ENCODE data around the gene KIF26B. TPM values are rescaled to one million over a fixed set of nuclear protein-coding genes. Genes with fewer than 3 reads are reported as not detected.

KIF26B gene
- total and polyA plus RNA-seq, 10 of the 15 experiments (the other 5 are each of a cell fraction or from before 2014, with no cell fraction given), result 0.35 to 11.6 (median 2.2) TPM

DNA sequence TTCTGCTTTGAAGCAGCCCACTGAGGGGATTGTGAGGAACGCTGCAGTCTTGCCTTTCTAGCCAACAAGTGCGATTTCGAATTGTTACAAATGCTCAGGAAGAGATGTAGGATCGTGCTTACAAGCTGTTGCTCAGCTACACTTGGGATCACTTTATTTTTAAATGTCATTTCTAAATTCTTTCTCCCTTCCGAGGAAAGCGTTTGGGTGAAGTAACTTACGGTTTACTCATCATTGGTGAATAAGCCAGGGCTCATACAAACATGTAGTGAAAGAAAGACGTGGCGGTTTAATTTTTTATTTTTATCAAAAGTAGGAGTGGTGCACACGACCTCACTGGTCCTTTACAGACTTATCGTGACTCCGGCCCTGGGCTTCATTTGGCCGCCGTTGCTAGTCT, 386.6 kb downstream of the KIF26B start:
- ChIA-PET POLR2A (no interaction called here), RAD21 (ENCODE audit: unreplicated experiment) (no interaction called here), SMC1A (ENCODE audit: uncharacterized antibody, unreplicated experiment) (no interaction called here), CTCF (no interaction called here)
- Histone ChIP-seq H3K27me3 (replicated peaks in 1 of 2; ENCODE audit: control insufficient read depth in 2 of 2, insufficient read depth in 2 of 2, low read length in 1 of 2) (no peaks in the 10 kb centered on the region), H3K4me3 (no peak overlapping the region), H3K4me1 (ENCODE audit: control insufficient read depth, insufficient read depth, low read length) (no peaks in the 10 kb centered on the region), H3K9me3 (replicated peaks; ENCODE audit: control insufficient read depth, insufficient read depth, low read length) (no peaks in the 10 kb centered on the region), H3K4me2 (ENCODE audit: control insufficient read depth, insufficient read depth) (no peak overlapping the region), H4K20me1 (ENCODE audit: control insufficient read depth, insufficient read depth) (no peaks in the 10 kb centered on the region), H3K9ac (ENCODE audit: control insufficient read depth, insufficient read depth, low read length) (no peak overlapping the region), H2AFZ (ENCODE audit: control insufficient read depth, low read depth, low read length) (no peak overlapping the region), H3K36me3 (ENCODE audit: control insufficient read depth in 2 of 2, insufficient read depth in 2 of 2, low read length in 1 of 2) (no peaks in the 10 kb centered on the region), H3K27ac (ENCODE audit: control insufficient read depth, insufficient read depth) (no peak overlapping the region), H3K79me2 (ENCODE audit: control insufficient read depth, insufficient read depth, low read length) (no peaks in the 10 kb centered on the region)
- 53% methylated on average over 14 of the region's 14 CpGs for WGBS (ENCODE audit: insufficient coverage, insufficient replicate concordance, low lambda C conversion rate, missing lambda C conversion rate)
- no peak for ATAC-seq
- TF ChIP-seq POLR2A (IDR thresholded peaks at IDR 0.05; ENCODE audit: low read depth, low read length), result no peak
- TF ChIP-seq ZNF384 (IDR thresholded peaks at IDR 0.05; ENCODE audit: borderline replicate concordance, low read depth, low read length), result no peak
- TF ChIP-seq CHD4 (IDR thresholded peaks at IDR 0.05), result no peak
- TF ChIP-seq, protein P1, sequence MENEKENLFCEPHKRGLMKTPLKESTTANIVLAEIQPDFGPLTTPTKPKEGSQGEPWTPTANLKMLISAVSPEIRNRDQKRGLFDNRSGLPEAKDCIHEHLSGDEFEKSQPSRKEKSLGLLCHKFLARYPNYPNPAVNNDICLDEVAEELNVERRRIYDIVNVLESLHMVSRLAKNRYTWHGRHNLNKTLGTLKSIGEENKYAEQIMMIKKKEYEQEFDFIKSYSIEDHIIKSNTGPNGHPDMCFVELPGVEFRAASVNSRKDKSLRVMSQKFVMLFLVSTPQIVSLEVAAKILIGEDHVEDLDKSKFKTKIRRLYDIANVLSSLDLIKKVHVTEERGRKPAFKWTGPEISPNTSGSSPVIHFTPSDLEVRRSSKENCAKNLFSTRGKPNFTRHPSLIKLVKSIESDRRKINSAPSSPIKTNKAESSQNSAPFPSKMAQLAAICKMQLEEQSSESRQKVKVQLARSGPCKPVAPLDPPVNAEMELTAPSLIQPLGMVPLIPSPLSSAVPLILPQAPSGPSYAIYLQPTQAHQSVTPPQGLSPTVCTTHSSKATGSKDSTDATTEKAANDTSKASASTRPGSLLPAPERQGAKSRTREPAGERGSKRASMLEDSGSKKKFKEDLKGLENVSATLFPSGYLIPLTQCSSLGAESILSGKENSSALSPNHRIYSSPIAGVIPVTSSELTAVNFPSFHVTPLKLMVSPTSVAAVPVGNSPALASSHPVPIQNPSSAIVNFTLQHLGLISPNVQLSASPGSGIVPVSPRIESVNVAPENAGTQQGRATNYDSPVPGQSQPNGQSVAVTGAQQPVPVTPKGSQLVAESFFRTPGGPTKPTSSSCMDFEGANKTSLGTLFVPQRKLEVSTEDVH (IDR thresholded peaks at IDR 0.05; ENCODE audit: low read depth, partially characterized antibody), result no peak
- no peak for TF ChIP-seq ATF7 (IDR thresholded peaks at IDR 0.05; ENCODE audit: low read depth)
- no peak for TF ChIP-seq EZH2 (IDR thresholded peaks at IDR 0.05; ENCODE audit: borderline replicate concordance, control insufficient read depth, low read depth, low read length)
- TF ChIP-seq, protein P2, sequence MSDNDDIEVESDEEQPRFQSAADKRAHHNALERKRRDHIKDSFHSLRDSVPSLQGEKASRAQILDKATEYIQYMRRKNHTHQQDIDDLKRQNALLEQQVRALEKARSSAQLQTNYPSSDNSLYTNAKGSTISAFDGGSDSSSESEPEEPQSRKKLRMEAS (IDR thresholded peaks at IDR 0.05; ENCODE audit: low read depth, low read length), result no peak
- no peak for TF ChIP-seq IKZF2 (IDR thresholded peaks at IDR 0.05)
- TF ChIP-seq FOXK2 (IDR thresholded peaks at IDR 0.05), result no peak
- TF ChIP-seq RB1 (IDR thresholded peaks at IDR 0.05; ENCODE audit: borderline replicate concordance), result no peak
- TF ChIP-seq, protein P3, sequence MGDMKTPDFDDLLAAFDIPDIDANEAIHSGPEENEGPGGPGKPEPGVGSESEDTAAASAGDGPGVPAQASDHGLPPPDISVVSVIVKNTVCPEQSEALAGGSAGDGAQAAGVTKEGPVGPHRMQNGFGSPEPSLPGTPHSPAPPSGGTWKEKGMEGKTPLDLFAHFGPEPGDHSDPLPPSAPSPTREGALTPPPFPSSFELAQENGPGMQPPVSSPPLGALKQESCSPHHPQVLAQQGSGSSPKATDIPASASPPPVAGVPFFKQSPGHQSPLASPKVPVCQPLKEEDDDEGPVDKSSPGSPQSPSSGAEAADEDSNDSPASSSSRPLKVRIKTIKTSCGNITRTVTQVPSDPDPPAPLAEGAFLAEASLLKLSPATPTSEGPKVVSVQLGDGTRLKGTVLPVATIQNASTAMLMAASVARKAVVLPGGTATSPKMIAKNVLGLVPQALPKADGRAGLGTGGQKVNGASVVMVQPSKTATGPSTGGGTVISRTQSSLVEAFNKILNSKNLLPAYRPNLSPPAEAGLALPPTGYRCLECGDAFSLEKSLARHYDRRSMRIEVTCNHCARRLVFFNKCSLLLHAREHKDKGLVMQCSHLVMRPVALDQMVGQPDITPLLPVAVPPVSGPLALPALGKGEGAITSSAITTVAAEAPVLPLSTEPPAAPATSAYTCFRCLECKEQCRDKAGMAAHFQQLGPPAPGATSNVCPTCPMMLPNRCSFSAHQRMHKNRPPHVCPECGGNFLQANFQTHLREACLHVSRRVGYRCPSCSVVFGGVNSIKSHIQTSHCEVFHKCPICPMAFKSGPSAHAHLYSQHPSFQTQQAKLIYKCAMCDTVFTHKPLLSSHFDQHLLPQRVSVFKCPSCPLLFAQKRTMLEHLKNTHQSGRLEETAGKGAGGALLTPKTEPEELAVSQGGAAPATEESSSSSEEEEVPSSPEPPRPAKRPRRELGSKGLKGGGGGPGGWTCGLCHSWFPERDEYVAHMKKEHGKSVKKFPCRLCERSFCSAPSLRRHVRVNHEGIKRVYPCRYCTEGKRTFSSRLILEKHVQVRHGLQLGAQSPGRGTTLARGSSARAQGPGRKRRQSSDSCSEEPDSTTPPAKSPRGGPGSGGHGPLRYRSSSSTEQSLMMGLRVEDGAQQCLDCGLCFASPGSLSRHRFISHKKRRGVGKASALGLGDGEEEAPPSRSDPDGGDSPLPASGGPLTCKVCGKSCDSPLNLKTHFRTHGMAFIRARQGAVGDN (IDR thresholded peaks at IDR 0.05), result no peak
- no peak for TF ChIP-seq SMAD1 (IDR thresholded peaks at IDR 0.05; ENCODE audit: low read depth, partially characterized antibody)
- TF ChIP-seq, protein P4, sequence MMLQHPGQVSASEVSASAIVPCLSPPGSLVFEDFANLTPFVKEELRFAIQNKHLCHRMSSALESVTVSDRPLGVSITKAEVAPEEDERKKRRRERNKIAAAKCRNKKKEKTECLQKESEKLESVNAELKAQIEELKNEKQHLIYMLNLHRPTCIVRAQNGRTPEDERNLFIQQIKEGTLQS (IDR thresholded peaks at IDR 0.05; ENCODE audit: borderline replicate concordance, extremely low read depth, low read depth, low read length), result no peak
- TF ChIP-seq, protein P5, sequence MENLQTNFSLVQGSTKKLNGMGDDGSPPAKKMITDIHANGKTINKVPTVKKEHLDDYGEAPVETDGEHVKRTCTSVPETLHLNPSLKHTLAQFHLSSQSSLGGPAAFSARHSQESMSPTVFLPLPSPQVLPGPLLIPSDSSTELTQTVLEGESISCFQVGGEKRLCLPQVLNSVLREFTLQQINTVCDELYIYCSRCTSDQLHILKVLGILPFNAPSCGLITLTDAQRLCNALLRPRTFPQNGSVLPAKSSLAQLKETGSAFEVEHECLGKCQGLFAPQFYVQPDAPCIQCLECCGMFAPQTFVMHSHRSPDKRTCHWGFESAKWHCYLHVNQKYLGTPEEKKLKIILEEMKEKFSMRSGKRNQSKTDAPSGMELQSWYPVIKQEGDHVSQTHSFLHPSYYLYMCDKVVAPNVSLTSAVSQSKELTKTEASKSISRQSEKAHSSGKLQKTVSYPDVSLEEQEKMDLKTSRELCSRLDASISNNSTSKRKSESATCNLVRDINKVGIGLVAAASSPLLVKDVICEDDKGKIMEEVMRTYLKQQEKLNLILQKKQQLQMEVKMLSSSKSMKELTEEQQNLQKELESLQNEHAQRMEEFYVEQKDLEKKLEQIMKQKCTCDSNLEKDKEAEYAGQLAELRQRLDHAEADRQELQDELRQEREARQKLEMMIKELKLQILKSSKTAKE (IDR thresholded peaks at IDR 0.05; ENCODE audit: low read depth, poor library complexity, severe bottlenecking), result no peak
- TF ChIP-seq TARDBP (IDR thresholded peaks at IDR 0.05; ENCODE audit: borderline replicate concordance), result no peak
- TF ChIP-seq PML (IDR thresholded peaks at IDR 0.05; ENCODE audit: low read length), result no peak
- no TSS peak for BruUV-seq (replicated peaks)
- no peak for DNase-seq (ENCODE audit: low read depth, low spot score)
- in situ Hi-C loops (cut with MboI), result no loop called here
- no peak for FAIRE-seq
- intact Hi-C loops (cut with micrococcal nuclease; ENCODE audit: unreplicated experiment), result no loop called here
